Measurements from ENCODE around the gene DFFB. TPM values are rescaled to one million over a fixed set of nuclear protein-coding genes. Genes with fewer than 3 reads are reported as not detected.
"Not testable (repeated sequence)": the region's sequence is repeated elsewhere in the genome, so short reads cannot be mapped to it uniquely, and the experiment has no call there.

The DFFB gene
- polyA plus RNA-seq, 3 donors: 5.9 to 14.7 (median 6.6) TPM

DNA sequence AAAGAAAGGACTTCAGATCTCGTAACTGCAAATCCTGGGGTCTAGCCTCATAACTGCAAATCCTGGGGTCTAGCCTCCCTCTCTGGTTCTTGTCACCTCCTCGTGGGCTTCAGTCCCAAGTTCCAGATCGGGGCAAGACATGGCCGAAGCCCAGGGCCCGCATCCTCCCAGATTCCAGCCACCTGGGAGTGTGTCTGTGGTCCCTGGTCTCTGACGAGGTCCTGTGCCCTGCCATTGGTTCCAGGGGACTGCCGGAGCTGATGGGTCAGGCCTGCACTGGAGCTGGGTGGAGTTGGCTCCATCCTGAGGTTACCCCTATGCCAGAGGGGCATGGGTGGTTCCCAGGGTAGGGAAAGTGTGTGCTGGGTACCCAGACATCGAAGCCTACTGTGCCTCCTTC, 60.5 kb downstream of the DFFB start:
- DNase-seq: no peak
- Mint-ChIP-seq H3K9me3 (peaks cover 0 to 6% (median 1%) of the 10 kb centered on the region in 7 donors), H3K4me3 (no peak overlapping the region), H3K36me3 (no peaks in the 10 kb centered on the region), H3K27ac (no peak overlapping the region), H3K4me1 (no peaks in the 10 kb centered on the region), H3K27me3 (ENCODE audit: low read depth in 3 of 3) (peaks cover 8 to 15% (median 12%) of the 10 kb centered on the region in 3 donors)
- Histone ChIP-seq H3K27ac (ENCODE audit: low read depth in 1 of 2, low read length in 2 of 2) (no peak overlapping the region), H3K9me3 (replicated peaks in 1 of 2; ENCODE audit: control insufficient read depth in 1 of 2, insufficient read depth in 1 of 2, low read length in 2 of 2) (no peaks in the 10 kb centered on the region), H3K27me3 (ENCODE audit: control insufficient read depth in 2 of 2, insufficient read depth in 2 of 2, low read length in 2 of 2) (no peaks in the 10 kb centered on the region), H3K36me3 (replicated peaks in 1 of 2; ENCODE audit: control insufficient read depth in 1 of 2, insufficient read depth in 2 of 2, low read length in 2 of 2) (no peaks in the 10 kb centered on the region), H4K20me1 (ENCODE audit: insufficient read depth, low read length) (no peaks in the 10 kb centered on the region), H3K9ac (ENCODE audit: insufficient read depth, low read length, poor library complexity, severe bottlenecking) (no peak overlapping the region), H3K79me2 (ENCODE audit: insufficient read depth, low read length) (no peaks in the 10 kb centered on the region), H2AFZ (ENCODE audit: insufficient read depth, low read depth, low read length, poor library complexity, severe bottlenecking) (no peak overlapping the region), H3K4me1 (ENCODE audit: control insufficient read depth in 1 of 2, insufficient read depth in 2 of 2, low read length in 2 of 2) (no peaks in the 10 kb centered on the region), H3K4me2 (replicated peaks; ENCODE audit: extremely low read depth, low read length, poor library complexity, severe bottlenecking) (no peak overlapping the region), H3K4me3 (replicated peaks in 1 of 3; ENCODE audit: low read depth in 2 of 3, low read length in 3 of 3) (no peak overlapping the region)
- intact Hi-C loops (cut with micrococcal nuclease): loop anchor here in 1 of 2 donors (10.0 kb wide), 1 partner anchor 1827 kb away; no protein-coding TSS in a partner anchor
- 91% methylated on average over 6 of the region's 8 CpGs for WGBS (ENCODE audit: insufficient coverage)
- TF ChIP-seq CTCF (IDR thresholded peaks at IDR 0.05): no peak

DNA sequence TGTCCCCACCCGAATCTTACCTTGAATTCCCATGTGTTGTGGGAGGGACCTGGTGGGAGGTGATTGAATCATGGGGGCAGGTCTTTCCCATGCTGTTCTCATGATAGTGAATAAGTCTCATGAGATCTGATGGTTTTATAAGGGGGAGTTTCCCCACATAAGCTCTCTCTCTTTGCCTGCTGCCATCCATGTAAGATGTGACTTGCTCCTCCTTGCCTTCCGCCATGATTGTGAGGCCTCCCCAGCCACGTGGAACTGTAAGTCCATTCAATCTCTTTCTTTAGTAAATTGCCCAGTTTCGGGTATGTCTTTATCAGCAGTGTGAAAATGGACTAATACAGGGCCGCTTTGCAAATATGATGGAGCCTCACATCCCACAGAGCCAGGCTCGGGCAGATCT, 61.1 kb downstream of the DFFB start:
- H3K9me3 ChIP-seq (replicated peaks in 1 of 2; ENCODE audit: control insufficient read depth in 1 of 2, insufficient read depth in 1 of 2, low read length in 2 of 2); H3K4me3 ChIP-seq (replicated peaks in 1 of 3; ENCODE audit: low read depth in 2 of 3, low read length in 3 of 3); H3K4me2 ChIP-seq (replicated peaks; ENCODE audit: extremely low read depth, low read length, poor library complexity, severe bottlenecking); H3K27ac Mint-ChIP-seq; DNase-seq; H3K36me3 Mint-ChIP-seq; H3K9me3 Mint-ChIP-seq; H3K4me3 Mint-ChIP-seq; H3K27me3 ChIP-seq (ENCODE audit: control insufficient read depth in 2 of 2, insufficient read depth in 2 of 2, low read length in 2 of 2); H4K20me1 ChIP-seq (ENCODE audit: insufficient read depth, low read length); H3K36me3 ChIP-seq (replicated peaks in 1 of 2; ENCODE audit: control insufficient read depth in 1 of 2, insufficient read depth in 2 of 2, low read length in 2 of 2); H3K4me1 ChIP-seq (ENCODE audit: control insufficient read depth in 1 of 2, insufficient read depth in 2 of 2, low read length in 2 of 2); H3K79me2 ChIP-seq (ENCODE audit: insufficient read depth, low read length); H3K9ac ChIP-seq (ENCODE audit: insufficient read depth, low read length, poor library complexity, severe bottlenecking); H2AFZ ChIP-seq (ENCODE audit: insufficient read depth, low read depth, low read length, poor library complexity, severe bottlenecking); H3K4me1 Mint-ChIP-seq; H3K27ac ChIP-seq (ENCODE audit: low read depth in 1 of 2, low read length in 2 of 2): not testable (repeated sequence)
- peaks cover 10 to 15% (median 12%) of the 10 kb centered on the region in 3 donors for H3K27me3 Mint-ChIP-seq (ENCODE audit: low read depth in 3 of 3)
- 93% methylated on average over 2 of the region's 6 CpGs for WGBS (ENCODE audit: insufficient coverage)
- intact Hi-C loops (cut with micrococcal nuclease): loop anchor here in 1 of 2 donors (10.0 kb wide), 1 partner anchor 1826 kb away; no protein-coding TSS in a partner anchor

Data from CD14-positive monocyte (primary cell).